Measurements from ENCODE around the gene UBN1. TPM values are rescaled to one million over a fixed set of nuclear protein-coding genes. Genes with fewer than 3 reads are reported as not detected.

UBN1 gene, protein sequence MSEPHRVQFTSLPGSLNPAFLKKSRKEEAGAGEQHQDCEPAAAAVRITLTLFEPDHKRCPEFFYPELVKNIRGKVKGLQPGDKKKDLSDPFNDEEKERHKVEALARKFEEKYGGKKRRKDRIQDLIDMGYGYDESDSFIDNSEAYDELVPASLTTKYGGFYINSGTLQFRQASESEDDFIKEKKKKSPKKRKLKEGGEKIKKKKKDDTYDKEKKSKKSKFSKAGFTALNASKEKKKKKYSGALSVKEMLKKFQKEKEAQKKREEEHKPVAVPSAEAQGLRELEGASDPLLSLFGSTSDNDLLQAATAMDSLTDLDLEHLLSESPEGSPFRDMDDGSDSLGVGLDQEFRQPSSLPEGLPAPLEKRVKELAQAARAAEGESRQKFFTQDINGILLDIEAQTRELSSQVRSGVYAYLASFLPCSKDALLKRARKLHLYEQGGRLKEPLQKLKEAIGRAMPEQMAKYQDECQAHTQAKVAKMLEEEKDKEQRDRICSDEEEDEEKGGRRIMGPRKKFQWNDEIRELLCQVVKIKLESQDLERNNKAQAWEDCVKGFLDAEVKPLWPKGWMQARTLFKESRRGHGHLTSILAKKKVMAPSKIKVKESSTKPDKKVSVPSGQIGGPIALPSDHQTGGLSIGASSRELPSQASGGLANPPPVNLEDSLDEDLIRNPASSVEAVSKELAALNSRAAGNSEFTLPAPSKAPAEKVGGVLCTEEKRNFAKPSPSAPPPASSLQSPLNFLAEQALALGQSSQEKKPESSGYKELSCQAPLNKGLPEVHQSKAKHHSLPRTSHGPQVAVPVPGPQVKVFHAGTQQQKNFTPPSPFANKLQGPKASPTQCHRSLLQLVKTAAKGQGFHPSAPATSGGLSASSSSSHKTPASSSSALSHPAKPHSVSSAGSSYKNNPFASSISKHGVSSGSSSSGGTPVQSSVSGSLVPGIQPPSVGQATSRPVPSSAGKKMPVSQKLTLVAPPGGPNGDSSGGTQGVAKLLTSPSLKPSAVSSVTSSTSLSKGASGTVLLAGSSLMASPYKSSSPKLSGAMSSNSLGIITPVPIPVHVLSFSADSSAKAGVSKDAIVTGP (N-terminal part only)
- 10 to 100 TPM; 22.8 to 46.2 (median 28.0) TPM for total RNA-seq

DNA sequence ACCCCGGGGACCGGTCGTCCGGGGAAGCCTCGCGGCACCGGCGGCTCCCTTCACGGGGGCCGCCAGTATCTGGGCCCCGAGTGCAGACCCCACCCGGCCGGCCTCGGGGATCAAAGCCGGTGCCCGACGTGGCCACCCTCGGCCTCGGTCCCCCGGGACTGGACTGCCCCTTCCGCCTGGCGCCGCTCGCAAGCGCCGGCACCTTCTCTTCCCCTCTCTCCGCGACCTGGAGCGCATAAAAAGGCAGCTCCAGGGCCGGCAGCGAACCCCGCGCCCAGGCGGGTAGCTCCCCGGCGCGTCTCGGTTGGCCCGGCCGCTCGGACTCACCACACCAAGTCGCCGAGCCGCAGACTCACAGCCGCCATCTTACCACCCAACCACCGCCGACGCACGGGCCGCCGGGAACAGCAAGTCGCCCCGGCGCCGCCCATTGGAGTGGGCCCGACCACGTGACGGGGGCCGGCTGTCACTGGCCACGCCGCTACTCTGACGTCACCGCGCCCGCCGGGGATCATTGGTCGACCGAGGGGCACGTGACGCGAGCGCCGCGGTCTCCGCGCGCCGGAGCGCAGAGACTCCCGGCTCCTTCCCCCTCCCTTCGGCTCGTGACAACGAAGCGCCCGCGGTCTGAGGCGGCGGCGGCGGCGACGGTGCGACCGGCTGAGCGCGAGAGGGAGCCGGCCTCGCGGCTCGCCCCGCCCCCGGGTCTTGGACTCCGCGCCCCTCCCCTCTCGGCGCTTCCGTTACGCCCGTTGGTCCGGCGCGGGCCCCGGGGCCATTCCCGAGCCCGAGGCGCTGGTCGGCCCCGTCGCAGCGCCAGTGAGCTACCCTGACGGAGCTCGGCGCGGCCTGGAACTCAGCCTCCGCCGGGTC, at the start of gene UBN1, which contains the start of gene GLYR1:
Gene UBN1, plus strand, starts transcription at position 581 of the 873 bp plus-strand sequence. CDS start 5,437 bp downstream, outside the sequence.
Gene GLYR1, minus strand, starts transcription at position 388 of the 873 bp plus-strand sequence. Its CDS starts 23 bp downstream, at position 365.
- no peaks in the 10 kb centered on the region for H3K27me3 ChIP-seq
- H3K9me3 ChIP-seq = no peaks in the 10 kb centered on the region
- ATAC-seq = peak; percentile 99
- peak within 1 kb of the TSS; percentile 74 to 85 for H3K4me3 ChIP-seq
- TF ChIP-seq CTCF (IDR thresholded peaks at IDR 0.05) = peak in 1 of 4 experiments; percentile 5
- TF ChIP-seq POLR2AphosphoS5 (IDR thresholded peaks at IDR 0.05) = peak; percentile 83
- peak; percentile 89 to 90 for TF ChIP-seq POLR2A (IDR thresholded peaks at IDR 0.05)
- no peak for TF ChIP-seq EP300 (IDR thresholded peaks at IDR 0.05)
- peak within 1 kb of the TSS; percentile 90 to 99 (median 98) for H3K27ac ChIP-seq
- WGBS, 2 donors (ENCODE audit: low coverage in 1 of 2) = no CpG with 5 or more reads among the region's 126 CpGs
- peaks cover 0 to 35% of the 10 kb centered on the region in 2 donors for H3K36me3 ChIP-seq
- H3K4me1 ChIP-seq = peaks cover 5 to 64% (median 31%) of the 10 kb centered on the region in 3 donors

GRCh38 chr16:4797805-4798252, 49.5 kb upstream of the UBN1 start:
- Histone ChIP-seq H3K9me3 (no peaks in the 10 kb centered on the region), H3K36me3 (peaks cover 0 to 49% of the 10 kb centered on the region in 2 donors), H3K27me3 (no peaks in the 10 kb centered on the region), H3K27ac (no peak overlapping the region), H3K4me1 (peaks cover 0 to 22% (median 10%) of the 10 kb centered on the region in 3 donors), H3K4me3 (no peak overlapping the region)
- no peak for ATAC-seq
- no peak for TF ChIP-seq POLR2A (IDR thresholded peaks at IDR 0.05)
- no peak for TF ChIP-seq POLR2AphosphoS5 (IDR thresholded peaks at IDR 0.05)
- TF ChIP-seq EP300 (IDR thresholded peaks at IDR 0.05) = no peak
- TF ChIP-seq CTCF (IDR thresholded peaks at IDR 0.05) = no peak
- no CpG with 5 or more reads among the region's 22 CpGs for WGBS, 2 donors (ENCODE audit: low coverage in 1 of 2)

DNA sequence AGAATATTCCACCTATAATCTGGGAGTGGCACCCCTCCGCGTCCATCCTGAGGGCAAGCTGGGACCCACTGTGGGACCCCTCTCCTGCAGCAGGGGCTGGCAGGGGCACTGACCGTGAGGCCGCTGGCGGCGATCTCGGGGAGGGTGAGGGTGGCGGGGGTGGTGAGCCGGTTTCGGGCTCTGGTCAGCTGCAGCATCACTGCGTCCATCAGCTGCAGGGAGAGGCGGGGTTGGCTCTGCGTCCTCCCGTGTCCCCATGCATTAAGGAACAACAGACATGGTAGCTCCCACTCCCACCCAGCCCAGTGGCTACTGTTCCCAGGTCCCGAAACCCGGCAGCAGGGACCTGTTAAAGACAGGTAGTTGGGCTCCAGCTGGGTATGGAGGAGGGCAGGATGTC, 48.8 kb upstream of the UBN1 start:
- H3K27ac ChIP-seq = no peak overlapping the region
- H3K9me3 ChIP-seq = no peaks in the 10 kb centered on the region
- peaks cover 0 to 28% (median 12%) of the 10 kb centered on the region in 3 donors for H3K4me1 ChIP-seq
- peaks cover 0 to 49% of the 10 kb centered on the region in 2 donors for H3K36me3 ChIP-seq
- no peak overlapping the region for H3K4me3 ChIP-seq
- no peak for ATAC-seq
- 92% methylated on average over 7 of the region's 16 CpGs; no CpG with 5 or more reads in 1 of the 2 donors for WGBS, 2 donors (ENCODE audit: low coverage in 1 of 2)
- no peaks in the 10 kb centered on the region for H3K27me3 ChIP-seq
- TF ChIP-seq EP300 (IDR thresholded peaks at IDR 0.05) = no peak

DNA sequence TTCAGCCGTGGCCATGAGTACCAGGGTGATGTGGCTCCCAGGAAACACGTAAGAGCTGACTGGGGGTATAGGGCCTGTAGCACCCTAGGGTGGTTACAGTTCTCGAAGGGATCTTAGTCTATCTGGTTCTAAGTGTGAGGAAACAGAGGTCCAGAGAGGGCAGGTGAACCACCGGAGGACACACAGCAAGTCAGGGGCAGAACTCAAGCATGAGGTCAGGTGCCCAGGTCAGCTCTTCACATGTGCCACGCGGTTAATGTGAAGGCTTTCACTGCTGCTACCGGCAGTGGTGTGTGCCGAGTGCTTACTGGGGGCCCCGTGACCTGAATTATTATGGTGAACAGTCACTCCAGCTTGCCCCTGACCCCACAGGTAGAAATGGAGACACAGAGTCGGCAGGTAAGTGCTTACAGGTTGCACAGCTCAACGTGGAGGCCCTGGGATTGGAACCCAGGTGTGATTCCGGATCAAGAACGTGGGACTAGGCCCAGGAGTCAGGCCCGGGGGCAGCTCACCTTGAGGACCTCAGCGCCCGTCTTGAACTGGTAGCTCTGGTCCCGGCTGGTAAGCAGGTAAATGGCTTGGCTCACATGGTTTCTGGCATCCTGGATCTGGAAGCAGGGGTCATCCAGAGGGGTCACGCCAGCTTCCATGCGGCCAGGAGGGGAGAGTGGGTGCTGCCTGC, 48.0 kb upstream of the UBN1 start:
- no peak overlapping the region for H3K27ac ChIP-seq
- H3K27me3 ChIP-seq = no peaks in the 10 kb centered on the region
- no peak overlapping the region for H3K4me3 ChIP-seq
- no peak for TF ChIP-seq POLR2AphosphoS5 (IDR thresholded peaks at IDR 0.05)
- no peak for TF ChIP-seq CTCF (IDR thresholded peaks at IDR 0.05)
- TF ChIP-seq EP300 (IDR thresholded peaks at IDR 0.05) = no peak
- TF ChIP-seq POLR2A (IDR thresholded peaks at IDR 0.05) = no peak
- H3K36me3 ChIP-seq = peaks cover 0 to 53% of the 10 kb centered on the region in 2 donors
- no peaks in the 10 kb centered on the region for H3K9me3 ChIP-seq
- ATAC-seq = no peak
- H3K4me1 ChIP-seq = peaks cover 0 to 37% (median 15%) of the 10 kb centered on the region in 3 donors
- 97 to 100% methylated on average over 2 to 5 of the region's 19 CpGs for WGBS, 2 donors (ENCODE audit: low coverage in 1 of 2)
